SU-DHL-6 (cell line): ENCODE data around the gene PSMC3IP.

Experiments
- H2AFZ ChIP-seq: fragments of 200-600 bp; sonication (generic); 2 replicates; pipeline ENCODE4 v1.6.1; 2014; ENCODE audit warnings: low read depth, mild to moderate bottlenecking, moderate library complexity, mixed read lengths, antibody characterized with exemption, low read length; ENCODE audit not compliant: severe bottlenecking
- H3F3A ChIP-seq: fragments of 200-600 bp; shearing (Covaris generic); 2 replicates; pipeline ENCODE4 v1.6.0; 2016; ENCODE audit warnings: antibody characterized with exemption, mild to moderate bottlenecking; ENCODE audit not compliant: insufficient read depth
- H3K27ac ChIP-seq: fragments of 200-600 bp; sonication (generic); 2 replicates; pipeline ENCODE4 v1.5.1; 2016; ENCODE audit warnings: low read depth, mild to moderate bottlenecking, low read length, moderate library complexity, mixed read lengths
- H3K27me3 ChIP-seq: fragments of 200-600 bp; sonication (generic), shearing (Covaris generic); 2 replicates; pipeline ENCODE4 v1.6.0; 2014; ENCODE audit warnings: mild to moderate bottlenecking, low read length
- H3K36me3 ChIP-seq: fragments of 200-600 bp; sonication (generic); 2 replicates; pipeline ENCODE4 v1.6.1; 2014; ENCODE audit warnings: mild to moderate bottlenecking, low read length, mixed read lengths
- H3K4me2 ChIP-seq: fragments of 300-600, 200-600 bp; shearing (Covaris generic), sonication (generic); 2 replicates; pipeline ENCODE4 v1.6.0; 2014; ENCODE audit warnings: low read length, low read depth, mild to moderate bottlenecking; ENCODE audit not compliant: poor library complexity, severe bottlenecking
- H3K4me3 ChIP-seq: fragments of 200-600 bp; sonication (generic); 2 replicates; pipeline ENCODE4 v1.5.1; 2014; ENCODE audit warnings: antibody characterized with exemption, low read length, mild to moderate bottlenecking, mixed read lengths; ENCODE audit not compliant: insufficient read depth, poor library complexity, severe bottlenecking
- H3K79me2 ChIP-seq: fragments of 200-600 bp; sonication (generic); 2 replicates; pipeline ENCODE4 v1.6.1; 2014; ENCODE audit warnings: mild to moderate bottlenecking, low read length, moderate library complexity; ENCODE audit not compliant: insufficient read depth
- H3K9ac ChIP-seq: fragments of 200-600 bp; sonication (generic); 2 replicates; pipeline ENCODE4 v1.7.0; 2014; ENCODE audit warnings: mild to moderate bottlenecking, low read length
- H3K9me2 ChIP-seq: fragments of 200-600 bp; sonication (generic); replicated peaks from 2 replicates; pipeline ENCODE4 v1.6.1; 2014; ENCODE audit warnings: low read length; ENCODE audit not compliant: insufficient read depth
- H3K9me3 ChIP-seq: fragments of 200-600 bp; sonication (generic); 2 replicates; pipeline ENCODE4 v1.6.1; 2014; ENCODE audit warnings: low read length, mixed read lengths; ENCODE audit not compliant: insufficient read depth
- H4K20me1 ChIP-seq: fragments of 200-600 bp; sonication (generic); 2 replicates; pipeline ENCODE4 v1.6.1; 2014; ENCODE audit warnings: low read depth, mild to moderate bottlenecking, antibody characterized with exemption, low read length, moderate library complexity, mixed read lengths
- CTCF ChIP-seq: fragments of 200-600 bp; sonication (generic); IDR thresholded peaks from one replicate; pipeline ENCODE4 v1.5.1; 2017; ENCODE audit warnings: antibody characterized with exemption, mild to moderate bottlenecking, low read length, moderate library complexity; ENCODE audit not compliant: insufficient read depth, poor library complexity, severe bottlenecking
- EZH2phosphoT487 ChIP-seq: fragments of 200-600 bp; sonication (generic), shearing (Covaris generic); conservative IDR thresholded peaks from 2 replicates; pipeline ENCODE4 v1.6.1; 2018; ENCODE audit warnings: mild to moderate bottlenecking, antibody characterized with exemption, low read length, moderate library complexity, mixed read lengths

PSMC3IP gene

GRCh38 chr17:42530952-42531454, 46.5 kb downstream of the PSMC3IP start:
- no peak for TF ChIP-seq CTCF
- TF ChIP-seq EZH2phosphoT487, result no peak
- Histone ChIP-seq H3F3A (peaks cover 37% of the 10 kb centered on the region), H3K36me3 (no peaks in the 10 kb centered on the region), H2AFZ (peak overlapping the region; percentile 92), H3K4me3 (no peak overlapping the region), H3K9me2 (no peaks in the 10 kb centered on the region), H3K4me2 (peak overlapping the region; percentile 48), H3K9ac (peak overlapping the region; percentile 43), H3K27me3 (no peaks in the 10 kb centered on the region), H3K79me2 (no peaks in the 10 kb centered on the region), H4K20me1 (no peaks in the 10 kb centered on the region), H3K9me3 (no peaks in the 10 kb centered on the region), H3K27ac (peak overlapping the region; percentile 82)

- Histone ChIP-seq H3K36me3 (no peaks in the 10 kb centered on the region), H3F3A (peaks cover 30% of the 10 kb centered on the region), H3K27me3 (no peaks in the 10 kb centered on the region), H3K27ac (no peak overlapping the region), H3K9me3 (no peaks in the 10 kb centered on the region), H3K4me2 (no peak overlapping the region), H3K9ac (no peak overlapping the region), H4K20me1 (no peaks in the 10 kb centered on the region), H3K79me2 (no peaks in the 10 kb centered on the region), H3K9me2 (no peaks in the 10 kb centered on the region), H3K4me3 (no peak overlapping the region), H2AFZ (no peak overlapping the region)
- no peak for TF ChIP-seq EZH2phosphoT487
- no peak for TF ChIP-seq CTCF
Observed at GRCh38 chr17:42529061-42529460, 48.5 kb downstream of the PSMC3IP start.

DNA sequence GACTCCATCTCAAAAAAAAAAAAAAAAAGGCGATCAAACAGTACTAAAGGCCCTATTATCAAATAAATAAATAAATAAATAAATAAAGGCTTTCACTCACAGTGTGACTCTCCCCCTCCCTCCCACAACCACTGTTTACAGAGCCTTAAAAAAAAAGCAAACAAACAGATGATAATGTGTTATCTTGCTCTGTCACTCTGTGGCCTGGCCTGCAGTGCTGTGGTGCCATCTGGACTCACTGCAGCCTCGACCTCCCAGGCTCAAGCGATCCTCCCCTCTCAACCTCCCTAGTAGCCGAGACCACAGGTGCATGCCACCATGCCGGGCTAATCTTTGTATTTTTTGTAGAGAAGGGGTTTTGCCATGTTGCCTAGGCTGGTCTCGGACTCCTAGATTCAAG, 49.6 kb downstream of the PSMC3IP start:
- no peak for TF ChIP-seq EZH2phosphoT487
- TF ChIP-seq CTCF, result no peak
- Histone ChIP-seq H3K36me3 (no peaks in the 10 kb centered on the region), H3F3A (peaks cover 20% of the 10 kb centered on the region), H3K9ac (no peak overlapping the region), H3K27ac (no peak overlapping the region), H3K4me3 (no peak overlapping the region), H4K20me1 (no peaks in the 10 kb centered on the region), H2AFZ (no peak overlapping the region), H3K27me3 (no peaks in the 10 kb centered on the region), H3K4me2 (no peak overlapping the region), H3K9me2 (no peaks in the 10 kb centered on the region), H3K79me2 (no peaks in the 10 kb centered on the region), H3K9me3 (no peaks in the 10 kb centered on the region)

DNA sequence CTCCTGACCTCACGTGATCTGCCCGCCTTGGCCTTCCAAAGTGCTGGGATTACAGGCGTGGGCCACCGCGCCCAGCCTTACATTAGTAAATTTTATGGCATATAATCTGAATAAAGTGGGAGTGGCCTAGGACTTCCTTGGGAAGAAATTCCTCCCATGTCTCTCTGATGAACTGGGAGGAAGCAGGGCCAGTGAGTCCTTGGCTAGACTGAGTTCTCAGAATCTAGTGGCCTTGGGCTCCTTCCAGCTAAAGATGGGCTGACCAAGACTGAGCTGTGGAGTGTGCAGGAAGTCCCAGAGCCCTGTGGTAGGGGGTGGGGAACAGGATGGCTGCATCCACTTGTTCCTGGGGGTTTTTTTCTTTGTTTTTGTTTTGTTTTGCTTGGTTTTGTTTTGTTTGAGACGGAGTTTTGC, 51.5 kb downstream of the PSMC3IP start:
- Histone ChIP-seq H3K27me3 (no peaks in the 10 kb centered on the region), H4K20me1 (no peaks in the 10 kb centered on the region), H3K4me3 (no peak overlapping the region), H3K9me2 (no peaks in the 10 kb centered on the region), H3K36me3 (no peaks in the 10 kb centered on the region), H3K4me2 (no peak overlapping the region), H3K27ac (no peak overlapping the region), H3F3A (peaks cover 11% of the 10 kb centered on the region), H2AFZ (no peak overlapping the region), H3K9me3 (no peaks in the 10 kb centered on the region), H3K79me2 (no peaks in the 10 kb centered on the region), H3K9ac (no peak overlapping the region)
- no peak for TF ChIP-seq EZH2phosphoT487
- no peak for TF ChIP-seq CTCF
